HEK293 (cell line): ENCODE results near the gene HEPACAM2.

Source experiments
- CTCF ChIA-PET: fragments of 350-600 bp; formaldehyde crosslinking; extraction: SDS; loops from one replicate; lab custom pipeline; 2021; ENCODE audit warnings: antibody characterized with exemption; lab: Yijun Ruan, JAX
- POLR2A ChIA-PET: fragments of 300-600 bp; formaldehyde crosslinking; extraction: SDS; loops from one replicate; lab custom pipeline; 2020; ENCODE audit warnings: antibody characterized with exemption, inconsistent platforms; lab: Yijun Ruan, JAX
- H3K27ac ChIP-seq: fragments of 200-500 bp; sonication (Bioruptor generic); 2 replicates; pipeline ENCODE4 v1.5.1; 2014; ENCODE audit warnings: low read depth, low read length, control low read depth, inconsistent platforms; ENCODE audit errors: extremely low read depth
- H3K36me3 ChIP-seq, 2 experiments: fragments of 200-500 bp in 1 of 2; sonication (Bioruptor generic) in 1 of 2; 1 replicate in 1 of 2; 2 replicates in 1 of 2; pipeline ENCODE4 v1.5.1; 2014 to 2017; ENCODE audit warnings: inconsistent platforms in 2 of 2, low read length in 2 of 2; ENCODE audit not compliant: control insufficient read depth in 2 of 2, insufficient read depth in 1 of 2
- H3K4me1 ChIP-seq: fragments of 200-500 bp; sonication (Bioruptor generic); 2 replicates; pipeline ENCODE4 v1.5.1; 2014; ENCODE audit warnings: mild to moderate bottlenecking, low read length, inconsistent platforms; ENCODE audit not compliant: control insufficient read depth, insufficient read depth
- H3K4me3 ChIP-seq: 2 replicates; pipeline ENCODE4 v1.5.1; 2011; ENCODE audit warnings: low read depth, mild to moderate bottlenecking, control low read depth, low read length, moderate library complexity
- H3K9me3 ChIP-seq: fragments of 200-500 bp; sonication (Bioruptor generic); 2 replicates; pipeline ENCODE4 v1.5.1; 2014; ENCODE audit warnings: low read depth, low read length, inconsistent platforms; ENCODE audit not compliant: control insufficient read depth, insufficient read depth
- GFI1B ChIP-seq: fragments of 450-650 bp; formaldehyde crosslinking; IDR thresholded peaks from 2 replicates; pipeline ENCODE4 v1.5.1; 2016; ENCODE audit warnings: missing biosample characterization, missing genetic modification characterization
- GLI4 ChIP-seq: fragments of 450-650 bp; formaldehyde crosslinking; IDR thresholded peaks from 2 replicates; pipeline ENCODE4 v1.5.1; 2016; ENCODE audit warnings: missing biosample characterization, missing genetic modification characterization
- KLF10 ChIP-seq: fragments of 450-650 bp; IDR thresholded peaks from 2 replicates; pipeline ENCODE4 v1.5.1; 2018; ENCODE audit warnings: missing biosample characterization, mild to moderate bottlenecking, missing genetic modification characterization
- KLF8 ChIP-seq: fragments of 450-650 bp; formaldehyde crosslinking; IDR thresholded peaks from 2 replicates; pipeline ENCODE4 v1.5.1; 2016; ENCODE audit warnings: missing biosample characterization, missing genetic modification characterization
- RBAK ChIP-seq: fragments of 450-650 bp; formaldehyde crosslinking; IDR thresholded peaks from 2 replicates; pipeline ENCODE4 v1.5.1; 2016; ENCODE audit warnings: missing biosample characterization, missing genetic modification characterization
- ZBTB20 ChIP-seq: fragments of 450-650 bp; formaldehyde crosslinking; IDR thresholded peaks from 2 replicates; pipeline ENCODE4 v1.5.1; 2016; ENCODE audit warnings: missing biosample characterization, missing genetic modification characterization
- ZBTB7A ChIP-seq: fragments of 450-650 bp; formaldehyde crosslinking; IDR thresholded peaks from 2 replicates; pipeline ENCODE4 v1.5.1; 2016; ENCODE audit warnings: low read depth, missing biosample characterization, missing genetic modification characterization
- ZFP3 ChIP-seq: fragments of 450-650 bp; formaldehyde crosslinking; IDR thresholded peaks from 2 replicates; pipeline ENCODE4 v1.5.1; 2016; ENCODE audit warnings: low read depth, missing biosample characterization, missing genetic modification characterization
- ZNF2 ChIP-seq: fragments of 450-650 bp; formaldehyde crosslinking; IDR thresholded peaks from 2 replicates; pipeline ENCODE4 v1.5.1; 2016; ENCODE audit warnings: missing biosample characterization, missing genetic modification characterization
- ZNF214 ChIP-seq: fragments of 450-650 bp; formaldehyde crosslinking; IDR thresholded peaks from 2 replicates; pipeline ENCODE4 v1.5.1; 2017; ENCODE audit warnings: missing biosample characterization, mild to moderate bottlenecking, missing genetic modification characterization, borderline replicate concordance
- ZNF292 ChIP-seq: fragments of 450-650 bp; formaldehyde crosslinking; IDR thresholded peaks from 2 replicates; pipeline ENCODE4 v1.5.1; 2016; ENCODE audit warnings: low read depth, missing biosample characterization, missing genetic modification characterization, borderline replicate concordance
- ZNF426 ChIP-seq: fragments of 450-650 bp; formaldehyde crosslinking; IDR thresholded peaks from 2 replicates; pipeline ENCODE4 v1.5.1; 2017; ENCODE audit warnings: missing biosample characterization, missing genetic modification characterization, mild to moderate bottlenecking, inconsistent platforms, moderate library complexity
- ZNF558 ChIP-seq: fragments of 450-650 bp; formaldehyde crosslinking; IDR thresholded peaks from 2 replicates; pipeline ENCODE4 v1.5.1; 2016; ENCODE audit warnings: missing biosample characterization, missing genetic modification characterization
- ZNF629 ChIP-seq: fragments of 450-650 bp; formaldehyde crosslinking; IDR thresholded peaks from 2 replicates; pipeline ENCODE4 v1.5.1; 2017; ENCODE audit warnings: missing biosample characterization, missing genetic modification characterization
- ZNF76 ChIP-seq: fragments of 450-650 bp; formaldehyde crosslinking; IDR thresholded peaks from 2 replicates; pipeline ENCODE4; 2016; ENCODE audit warnings: low read depth, missing biosample characterization, missing genetic modification characterization, borderline replicate concordance
- TF ChIP-seq, protein P1 (sequence below): fragments of 450-650 bp; formaldehyde crosslinking; conservative IDR thresholded peaks from 2 replicates; pipeline ENCODE4 v1.5.1; 2016; ENCODE audit warnings: low read depth, missing biosample characterization, missing genetic modification characterization
- TF ChIP-seq, protein P2 (sequence below): fragments of 450-650 bp; formaldehyde crosslinking; IDR thresholded peaks from 2 replicates; pipeline ENCODE4 v1.5.0; 2017; ENCODE audit warnings: missing biosample characterization, missing genetic modification characterization, borderline replicate concordance
- TF ChIP-seq, protein P3 (sequence below): fragments of 450-650 bp; formaldehyde crosslinking; IDR thresholded peaks from 2 replicates; pipeline ENCODE4 v1.5.1; 2016; ENCODE audit warnings: missing biosample characterization, missing genetic modification characterization, borderline replicate concordance

The HEPACAM2 gene

DNA sequence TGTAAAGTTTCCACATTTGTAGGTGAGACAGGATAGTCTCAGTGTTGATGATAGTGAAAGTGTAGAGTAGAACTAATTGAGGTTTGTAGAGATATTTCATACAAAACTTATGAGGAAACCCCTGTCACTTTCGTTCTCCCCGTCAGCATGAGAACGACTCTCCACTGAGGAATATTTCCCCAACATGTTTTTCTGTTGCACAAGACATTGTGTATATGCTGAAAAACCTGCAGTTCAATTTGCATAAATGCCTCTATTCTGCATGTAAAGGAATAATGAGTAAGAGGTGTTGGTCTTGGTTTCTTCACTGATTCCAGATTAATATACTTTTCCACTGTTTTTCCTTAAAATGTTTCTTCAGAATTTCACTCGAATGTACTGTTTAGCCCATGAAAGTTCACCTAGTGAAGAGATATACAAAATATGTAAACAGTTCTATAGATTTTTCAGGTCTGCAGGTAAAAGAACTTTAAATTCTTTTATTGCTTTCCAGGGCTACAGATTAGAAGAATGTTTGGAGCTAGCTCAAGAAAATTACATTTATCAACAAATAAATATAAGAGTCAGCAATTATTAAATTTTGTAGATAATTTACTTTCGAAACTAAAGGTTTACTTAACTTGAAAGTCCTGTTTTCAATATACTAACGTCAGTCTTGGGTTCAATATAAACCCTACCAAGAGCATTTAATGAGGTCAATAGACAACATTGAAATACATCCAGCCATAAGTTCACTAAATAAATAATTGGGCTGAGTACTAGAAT, 37.2 kb downstream of the HEPACAM2 start:
- TF ChIP-seq ZBTB20, result no peak
- no peak for TF ChIP-seq GFI1B (tag by site-specific recombination)
- no peak for TF ChIP-seq ZNF292 (tag by site-specific recombination)
- TF ChIP-seq GLI4, result no peak
- no peak for TF ChIP-seq ZNF2 (tag by site-specific recombination)
- no peak for TF ChIP-seq ZNF214 (tag by site-specific recombination)
- TF ChIP-seq ZFP3 (tag by site-specific recombination), result no peak
- TF ChIP-seq KLF10, result no peak
- no peak for TF ChIP-seq ZNF426 (tag by site-specific recombination)
- TF ChIP-seq, protein P1, sequence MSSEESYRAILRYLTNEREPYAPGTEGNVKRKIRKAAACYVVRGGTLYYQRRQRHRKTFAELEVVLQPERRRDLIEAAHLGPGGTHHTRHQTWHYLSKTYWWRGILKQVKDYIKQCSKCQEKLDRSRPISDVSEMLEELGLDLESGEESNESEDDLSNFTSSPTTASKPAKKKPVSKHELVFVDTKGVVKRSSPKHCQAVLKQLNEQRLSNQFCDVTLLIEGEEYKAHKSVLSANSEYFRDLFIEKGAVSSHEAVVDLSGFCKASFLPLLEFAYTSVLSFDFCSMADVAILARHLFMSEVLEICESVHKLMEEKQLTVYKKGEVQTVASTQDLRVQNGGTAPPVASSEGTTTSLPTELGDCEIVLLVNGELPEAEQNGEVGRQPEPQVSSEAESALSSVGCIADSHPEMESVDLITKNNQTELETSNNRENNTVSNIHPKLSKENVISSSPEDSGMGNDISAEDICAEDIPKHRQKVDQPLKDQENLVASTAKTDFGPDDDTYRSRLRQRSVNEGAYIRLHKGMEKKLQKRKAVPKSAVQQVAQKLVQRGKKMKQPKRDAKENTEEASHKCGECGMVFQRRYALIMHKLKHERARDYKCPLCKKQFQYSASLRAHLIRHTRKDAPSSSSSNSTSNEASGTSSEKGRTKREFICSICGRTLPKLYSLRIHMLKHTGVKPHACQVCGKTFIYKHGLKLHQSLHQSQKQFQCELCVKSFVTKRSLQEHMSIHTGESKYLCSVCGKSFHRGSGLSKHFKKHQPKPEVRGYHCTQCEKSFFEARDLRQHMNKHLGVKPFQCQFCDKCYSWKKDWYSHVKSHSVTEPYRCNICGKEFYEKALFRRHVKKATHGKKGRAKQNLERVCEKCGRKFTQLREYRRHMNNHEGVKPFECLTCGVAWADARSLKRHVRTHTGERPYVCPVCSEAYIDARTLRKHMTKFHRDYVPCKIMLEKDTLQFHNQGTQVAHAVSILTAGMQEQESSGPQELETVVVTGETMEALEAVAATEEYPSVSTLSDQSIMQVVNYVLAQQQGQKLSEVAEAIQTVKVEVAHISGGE, result no peak
- TF ChIP-seq, all 188 proteins: peak for 0
- Histone ChIP-seq H3K4me1 (no peaks in the 10 kb centered on the region), H3K27ac (no peak overlapping the region), H3K36me3 (no peaks in the 10 kb centered on the region), H3K9me3 (no peaks in the 10 kb centered on the region), H3K4me3 (no peak overlapping the region)
- CTCF ChIA-PET, result no interaction called here
- POLR2A ChIA-PET, result no interaction called here

DNA sequence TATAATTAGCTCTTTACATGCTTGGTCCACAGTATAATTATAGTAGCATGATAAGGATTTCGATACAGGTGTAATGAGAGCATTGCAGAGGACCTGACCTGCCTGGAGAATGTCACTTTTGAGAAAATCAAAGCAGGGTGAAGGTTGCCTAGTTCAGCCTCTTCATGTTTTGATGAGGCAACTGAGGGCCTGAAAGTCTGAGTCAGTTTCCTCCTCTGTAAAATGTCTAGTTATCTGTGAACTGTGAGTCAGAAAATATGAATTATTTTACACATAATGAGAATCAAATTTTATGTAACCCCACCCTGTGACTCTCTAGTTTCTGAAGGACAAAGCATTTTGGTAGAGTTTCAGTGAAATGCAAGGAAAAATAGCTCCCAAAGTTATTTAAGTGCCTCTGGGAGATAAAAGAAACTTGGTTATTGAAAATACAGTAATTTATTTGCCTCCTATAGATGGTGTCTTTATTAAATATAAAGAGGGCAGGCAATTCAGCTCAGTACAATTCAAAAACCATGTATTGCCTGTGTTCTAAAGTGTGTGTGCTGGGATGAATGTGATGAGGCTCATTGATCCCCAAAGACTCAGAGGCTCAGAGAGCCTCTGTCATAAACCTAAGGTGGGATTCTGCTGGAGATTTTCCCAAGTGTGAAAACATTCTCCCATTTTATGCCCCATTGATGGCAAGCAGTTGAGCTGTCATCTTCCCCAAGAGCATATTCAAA, 40.8 kb downstream of the HEPACAM2 start:
- H3K4me1 ChIP-seq, result no peaks in the 10 kb centered on the region
- ChIA-PET CTCF (interaction anchor here (0.5 to 1.5 kb wide), 2 partner anchors 8 to 1419 kb away, joined by 3 to 4 read pairs; no protein-coding TSS in a partner anchor), POLR2A (no interaction called here)
- H3K36me3 ChIP-seq, result no peaks in the 10 kb centered on the region
- no peaks in the 10 kb centered on the region for H3K9me3 ChIP-seq
- TF ChIP-seq ZNF76 (no peak), ZBTB7A (no peak)
- H3K27ac ChIP-seq, result no peak overlapping the region
- H3K4me3 ChIP-seq, result no peak overlapping the region

DNA sequence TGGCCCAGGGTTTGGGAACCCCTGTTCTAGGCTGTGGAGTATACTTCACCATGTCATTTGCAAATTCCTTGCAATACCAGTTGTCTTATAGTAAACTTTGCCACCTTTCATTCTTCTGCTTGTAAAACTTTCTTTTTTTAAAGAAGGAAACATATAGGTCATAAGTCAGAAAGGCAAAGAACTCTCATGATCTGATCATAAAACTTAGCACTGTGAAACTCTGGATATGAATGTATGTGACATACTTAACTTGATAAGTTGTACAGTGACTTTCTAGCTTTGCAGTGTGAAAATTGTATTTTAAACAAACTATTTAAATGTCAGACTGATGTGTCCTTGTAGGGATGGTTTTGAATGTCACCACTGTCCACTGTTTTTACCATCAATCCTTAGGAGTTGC, 47.1 kb downstream of the HEPACAM2 start:
- no peaks in the 10 kb centered on the region for H3K36me3 ChIP-seq
- CTCF ChIA-PET, result interaction anchor here (0.6 to 1.3 kb wide), 3 partner anchors 275 to 606 kb away, joined by 3 to 6 read pairs (median 3); no protein-coding TSS in a partner anchor
- H3K27ac ChIP-seq, result no peak overlapping the region
- H3K4me3 ChIP-seq, result no peak overlapping the region
- POLR2A ChIA-PET, result no interaction called here
- H3K4me1 ChIP-seq, result no peaks in the 10 kb centered on the region; the same call in 1 of the 2 replicates
- H3K9me3 ChIP-seq, result no peaks in the 10 kb centered on the region
- TF ChIP-seq ZNF558 (tag by site-specific recombination) (no peak), ZNF629 (tag by site-specific recombination) (no peak), RBAK (tag by site-specific recombination) (no peak), KLF8 (tag by site-specific recombination) (no peak)
- TF ChIP-seq, protein P2, sequence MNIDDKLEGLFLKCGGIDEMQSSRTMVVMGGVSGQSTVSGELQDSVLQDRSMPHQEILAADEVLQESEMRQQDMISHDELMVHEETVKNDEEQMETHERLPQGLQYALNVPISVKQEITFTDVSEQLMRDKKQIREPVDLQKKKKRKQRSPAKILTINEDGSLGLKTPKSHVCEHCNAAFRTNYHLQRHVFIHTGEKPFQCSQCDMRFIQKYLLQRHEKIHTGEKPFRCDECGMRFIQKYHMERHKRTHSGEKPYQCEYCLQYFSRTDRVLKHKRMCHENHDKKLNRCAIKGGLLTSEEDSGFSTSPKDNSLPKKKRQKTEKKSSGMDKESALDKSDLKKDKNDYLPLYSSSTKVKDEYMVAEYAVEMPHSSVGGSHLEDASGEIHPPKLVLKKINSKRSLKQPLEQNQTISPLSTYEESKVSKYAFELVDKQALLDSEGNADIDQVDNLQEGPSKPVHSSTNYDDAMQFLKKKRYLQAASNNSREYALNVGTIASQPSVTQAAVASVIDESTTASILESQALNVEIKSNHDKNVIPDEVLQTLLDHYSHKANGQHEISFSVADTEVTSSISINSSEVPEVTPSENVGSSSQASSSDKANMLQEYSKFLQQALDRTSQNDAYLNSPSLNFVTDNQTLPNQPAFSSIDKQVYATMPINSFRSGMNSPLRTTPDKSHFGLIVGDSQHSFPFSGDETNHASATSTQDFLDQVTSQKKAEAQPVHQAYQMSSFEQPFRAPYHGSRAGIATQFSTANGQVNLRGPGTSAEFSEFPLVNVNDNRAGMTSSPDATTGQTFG (tag by site-specific recombination), result no peak
- TF ChIP-seq, protein P3, sequence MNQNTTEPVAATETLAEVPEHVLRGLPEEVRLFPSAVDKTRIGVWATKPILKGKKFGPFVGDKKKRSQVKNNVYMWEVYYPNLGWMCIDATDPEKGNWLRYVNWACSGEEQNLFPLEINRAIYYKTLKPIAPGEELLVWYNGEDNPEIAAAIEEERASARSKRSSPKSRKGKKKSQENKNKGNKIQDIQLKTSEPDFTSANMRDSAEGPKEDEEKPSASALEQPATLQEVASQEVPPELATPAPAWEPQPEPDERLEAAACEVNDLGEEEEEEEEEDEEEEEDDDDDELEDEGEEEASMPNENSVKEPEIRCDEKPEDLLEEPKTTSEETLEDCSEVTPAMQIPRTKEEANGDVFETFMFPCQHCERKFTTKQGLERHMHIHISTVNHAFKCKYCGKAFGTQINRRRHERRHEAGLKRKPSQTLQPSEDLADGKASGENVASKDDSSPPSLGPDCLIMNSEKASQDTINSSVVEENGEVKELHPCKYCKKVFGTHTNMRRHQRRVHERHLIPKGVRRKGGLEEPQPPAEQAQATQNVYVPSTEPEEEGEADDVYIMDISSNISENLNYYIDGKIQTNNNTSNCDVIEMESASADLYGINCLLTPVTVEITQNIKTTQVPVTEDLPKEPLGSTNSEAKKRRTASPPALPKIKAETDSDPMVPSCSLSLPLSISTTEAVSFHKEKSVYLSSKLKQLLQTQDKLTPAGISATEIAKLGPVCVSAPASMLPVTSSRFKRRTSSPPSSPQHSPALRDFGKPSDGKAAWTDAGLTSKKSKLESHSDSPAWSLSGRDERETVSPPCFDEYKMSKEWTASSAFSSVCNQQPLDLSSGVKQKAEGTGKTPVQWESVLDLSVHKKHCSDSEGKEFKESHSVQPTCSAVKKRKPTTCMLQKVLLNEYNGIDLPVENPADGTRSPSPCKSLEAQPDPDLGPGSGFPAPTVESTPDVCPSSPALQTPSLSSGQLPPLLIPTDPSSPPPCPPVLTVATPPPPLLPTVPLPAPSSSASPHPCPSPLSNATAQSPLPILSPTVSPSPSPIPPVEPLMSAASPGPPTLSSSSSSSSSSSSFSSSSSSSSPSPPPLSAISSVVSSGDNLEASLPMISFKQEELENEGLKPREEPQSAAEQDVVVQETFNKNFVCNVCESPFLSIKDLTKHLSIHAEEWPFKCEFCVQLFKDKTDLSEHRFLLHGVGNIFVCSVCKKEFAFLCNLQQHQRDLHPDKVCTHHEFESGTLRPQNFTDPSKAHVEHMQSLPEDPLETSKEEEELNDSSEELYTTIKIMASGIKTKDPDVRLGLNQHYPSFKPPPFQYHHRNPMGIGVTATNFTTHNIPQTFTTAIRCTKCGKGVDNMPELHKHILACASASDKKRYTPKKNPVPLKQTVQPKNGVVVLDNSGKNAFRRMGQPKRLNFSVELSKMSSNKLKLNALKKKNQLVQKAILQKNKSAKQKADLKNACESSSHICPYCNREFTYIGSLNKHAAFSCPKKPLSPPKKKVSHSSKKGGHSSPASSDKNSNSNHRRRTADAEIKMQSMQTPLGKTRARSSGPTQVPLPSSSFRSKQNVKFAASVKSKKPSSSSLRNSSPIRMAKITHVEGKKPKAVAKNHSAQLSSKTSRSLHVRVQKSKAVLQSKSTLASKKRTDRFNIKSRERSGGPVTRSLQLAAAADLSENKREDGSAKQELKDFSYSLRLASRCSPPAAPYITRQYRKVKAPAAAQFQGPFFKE (tag by site-specific recombination), result no peak
